AML-193 (cell line): Measurements from ENCODE around the gene TMED8.
"Not testable (repeated sequence)": the region's sequence is repeated elsewhere in the genome, so short reads cannot be mapped to it uniquely, and the experiment has no call there.

Experiments
- DNase-seq, 2 experiments: peaks; one replicate each; lab custom pipeline; 2025; lab: John Stamatoyannopoulos, UW

The TMED8 gene

GRCh38 chr14:77364146-77364545 is 12.7 kb downstream of the TMED8 start:
- peak; percentile 12 to 29 for DNase-seq

- DNase-seq: no peak
These were observed 17.3 kb downstream of the TMED8 start for GRCh38 chr14:77359626-77360025.

- DNase-seq: no peak
These were observed 20.0 kb downstream of the TMED8 start for GRCh38 chr14:77356899-77357298.

GRCh38 chr14:77355811-77356210 is 21.1 kb downstream of the TMED8 start:
- DNase-seq: no peak

- no peak for DNase-seq
These were observed 23.3 kb downstream of the TMED8 start for GRCh38 chr14:77353469-77354141.

GRCh38 chr14:77347751-77348150 is 29.1 kb downstream of the TMED8 start:
- DNase-seq: peak; percentile 53 to 58

- DNase-seq: no peak
These were observed 30.4 kb downstream of the TMED8 start for GRCh38 chr14:77346495-77346894.

- DNase-seq: no peak
These were observed 32.4 kb downstream of the TMED8 start for GRCh38 chr14:77344377-77344996.

GRCh38 chr14:77343662-77344061 is 33.2 kb downstream of the TMED8 start:
- no peak for DNase-seq

- no peak for DNase-seq
These were observed 34.0 kb downstream of the TMED8 start for GRCh38 chr14:77342726-77343397.

- DNase-seq: no peak
These were observed 36.5 kb downstream of the TMED8 start for GRCh38 chr14:77340389-77340788.

GRCh38 chr14:77339407-77339806 is 37.5 kb downstream of the TMED8 start:
- no peak for DNase-seq

GRCh38 chr14:77338302-77338701 is 38.6 kb downstream of the TMED8 start:
- no peak for DNase-seq

GRCh38 chr14:77337880-77338279 is 39.0 kb downstream of the TMED8 start:
- DNase-seq: no peak

GRCh38 chr14:77337255-77337654 is 39.6 kb downstream of the TMED8 start:
- not testable (repeated sequence) for DNase-seq

GRCh38 chr14:77335576-77335975 is 41.3 kb downstream of the TMED8 start:
- DNase-seq: no peak

GRCh38 chr14:77329872-77330271 is 47.0 kb downstream of the TMED8 start:
- no peak for DNase-seq

GRCh38 chr14:77327111-77327510 is 49.8 kb downstream of the TMED8 start:
- DNase-seq: no peak

- no peak for DNase-seq
These were observed 51.2 kb downstream of the TMED8 start for GRCh38 chr14:77325746-77326094.

- no peak for DNase-seq
These were observed 51.8 kb downstream of the TMED8 start for GRCh38 chr14:77324816-77325745.

GRCh38 chr14:77324289-77324688 is 52.6 kb downstream of the TMED8 start:
- no peak for DNase-seq

GRCh38 chr14:77323571-77323970 is 53.3 kb downstream of the TMED8 start:
- DNase-seq: no peak
